Right ventricle myocardium inferior (tissue), 1 donor: ENCODE measurements around the gene ZC3H4. TPM values are rescaled to one million over a fixed set of nuclear protein-coding genes. Genes with fewer than 3 reads are reported as not detected.
"Not testable (repeated sequence)": the region's sequence is repeated elsewhere in the genome, so short reads cannot be mapped to it uniquely, and the experiment has no call there.

Source experiments
- ATAC-seq: fragments of 200-7000 bp; cut with Tn5 transposase; one replicate; pipeline ENCODE4 v1.9.1; 2020; ENCODE audit warnings: mild to moderate bottlenecking, moderate library complexity
- DNase-seq: peaks from one replicate; pipeline ENCODE4 v3.0.0; 2021; ENCODE audit errors: missing footprints
- intact Hi-C: fragments of 100-400 bp; cut with DNase I; formaldehyde crosslinking; loops from one replicate; pipeline ENCODE4 v1.11.0; 2022
- total RNA-seq: library from RNA; stranded (reverse); fragmentation: NEBNext Ultra II Directional; extraction: Animal tissue kit (Norgen Biotek cat#: 25700); gene quantifications from one replicate; pipeline ENCODE4 v1.2.1, GENCODE V29; 2021
- donor health status: DM: no; HTN: yes; CAD: no; lungs with severe emphysema.

Gene ZC3H4
- total RNA-seq, 1 donor from 2014 or later, result 20.5 TPM

- DNase-seq, result no peak
Observed at GRCh38 chr19:47069795-47070194, 43.8 kb downstream of the ZC3H4 start.

GRCh38 chr19:47068876-47069406 is 44.6 kb downstream of the ZC3H4 start:
- no peak for ATAC-seq
- DNase-seq, result no peak
- intact Hi-C loops, result no loop called here

More at GRCh38 chr19:47069795-47070194, 43.8 kb downstream of the ZC3H4 start:
- ATAC-seq, result no peak
- intact Hi-C loops, result no loop called here

- ATAC-seq, result no peak
- no peak for DNase-seq
- intact Hi-C loops, result no loop called here
Observed at GRCh38 chr19:47068246-47068645, 45.3 kb downstream of the ZC3H4 start.

GRCh38 chr19:47067215-47067847 is 46.2 kb downstream of the ZC3H4 start:
- DNase-seq (no peak), ATAC-seq (no peak)
- intact Hi-C loops, result no loop called here

GRCh38 chr19:47066376-47067214 is 47.0 kb downstream of the ZC3H4 start:
- no peak for DNase-seq
- no peak for ATAC-seq

GRCh38 chr19:47065242-47065641 is 48.3 kb downstream of the ZC3H4 start:
- DNase-seq (no peak), ATAC-seq (no peak)
- intact Hi-C loops, result no loop called here

More at GRCh38 chr19:47066376-47067214, 47.0 kb downstream of the ZC3H4 start:
- intact Hi-C loops, result no loop called here

GRCh38 chr19:47063874-47064273 is 49.7 kb downstream of the ZC3H4 start:
- DNase-seq (no peak), ATAC-seq (no peak)
- intact Hi-C loops, result no loop called here

GRCh38 chr19:47058621-47059022 is 55.0 kb downstream of the ZC3H4 start:
- DNase-seq (peak; percentile 15), ATAC-seq (no peak)
- intact Hi-C loops, result no loop called here

GRCh38 chr19:47057328-47057727 is 56.2 kb downstream of the ZC3H4 start:
- intact Hi-C loops, result no loop called here
- DNase-seq (no peak), ATAC-seq (no peak)

GRCh38 chr19:47056411-47056810 is 57.2 kb downstream of the ZC3H4 start:
- no peak for ATAC-seq
- no peak for DNase-seq
- intact Hi-C loops, result no loop called here

- intact Hi-C loops, ATAC-seq, DNase-seq: not testable (repeated sequence)
Observed at GRCh38 chr19:47050562-47050961, 63.0 kb downstream of the ZC3H4 start.

- intact Hi-C loops, result loop anchor here (5.0 kb wide), 1 partner anchor 63 kb away; the partner anchor contains the start of gene ZC3H4
- DNase-seq, result peak; percentile 31
- no peak for ATAC-seq
Observed at GRCh38 chr19:47049307-47049700, 64.3 kb downstream of the ZC3H4 start.

- ATAC-seq (peak; percentile 88), DNase-seq (peak; percentile 88)
- intact Hi-C loops, result loop anchor here (5.0 kb wide), 1 partner anchor 64 kb away; the partner anchor contains the start of gene ZC3H4
Observed at GRCh38 chr19:47047763-47048405, 65.7 kb downstream of the ZC3H4 start.

- no peak for ATAC-seq
- intact Hi-C loops, result loop anchor here (5.0 kb wide), 1 partner anchor 65 kb away; the partner anchor contains the start of gene ZC3H4
- peak; percentile 1 for DNase-seq
Observed at GRCh38 chr19:47047272-47047762, 66.3 kb downstream of the ZC3H4 start.

GRCh38 chr19:47045867-47046470 is 67.6 kb downstream of the ZC3H4 start:
- peak; percentile 61 for DNase-seq
- no peak for ATAC-seq
- intact Hi-C loops, result loop anchor here (5.0 kb wide), 1 partner anchor 66 kb away; the partner anchor contains the start of gene ZC3H4

- intact Hi-C loops, result loop anchor here (5.0 kb wide), 1 partner anchor 67 kb away; the partner anchor contains the start of gene ZC3H4
- ATAC-seq, result no peak
- peak; percentile 63 for DNase-seq
Observed at GRCh38 chr19:47044946-47045866, 68.4 kb downstream of the ZC3H4 start.

- DNase-seq, result peak; percentile 32
- intact Hi-C loops, result no loop called here
- no peak for ATAC-seq
Observed at GRCh38 chr19:47040869-47041268, 72.7 kb downstream of the ZC3H4 start.
